Measurements from ENCODE around the gene MICU1. TPM values are rescaled to one million over a fixed set of nuclear protein-coding genes. Genes with fewer than 3 reads are reported as not detected.
A peak's percentile ranks its signal among the peaks of the same experiment; 100 is the strongest.

Gene MICU1
- total RNA-seq, 1 experiment from 2014 or later, result 39.4 TPM

- peaks cover 34% of the 10 kb centered on the region for H3K79me2 ChIP-seq (ENCODE audit: insufficient read depth, low read length)
- intact Hi-C loops (cut with micrococcal nuclease), result no loop called here
- no peak for ATAC-seq
- TF ChIP-seq CEBPB (IDR thresholded peaks at IDR 0.05; ENCODE audit: low read depth) (no peak; the same call in 1 of the 2 replicates), ATF3 (IDR thresholded peaks at IDR 0.05) (no peak), ZFX (IDR thresholded peaks at IDR 0.05) (no peak), RAD21 (IDR thresholded peaks at IDR 0.05; ENCODE audit: low read depth) (peak; percentile 20; the same call in 1 of the 2 replicates)
- peak overlapping the region; percentile 91 for H3K9ac ChIP-seq (ENCODE audit: low read length)
- H3K27ac ChIP-seq (ENCODE audit: low read depth, low read length), result peak overlapping the region; percentile 95
- H2AFZ ChIP-seq (ENCODE audit: low read depth, low read length, poor library complexity, severe bottlenecking), result peak overlapping the region; percentile 36
- no peaks in the 10 kb centered on the region for H3K9me3 ChIP-seq (ENCODE audit: control insufficient read depth in 1 of 2, insufficient read depth in 1 of 2, low read depth in 1 of 2, low read length in 2 of 2)
- TSS peak; percentile 83 for BruUV-seq (replicated peaks)
- peak overlapping the region; percentile 89 to 94 for H3K4me3 ChIP-seq (replicated peaks in 1 of 2; ENCODE audit: low read depth in 1 of 2, low read length in 2 of 2)
- DNase-seq (ENCODE audit: low read depth, low spot score), result no peak
- H3K4me1 ChIP-seq (ENCODE audit: control insufficient read depth in 1 of 2, insufficient read depth in 2 of 2, low read length in 2 of 2), result peaks cover 11 to 17% of the 10 kb centered on the region in 2 experiments
- H3K4me2 ChIP-seq (ENCODE audit: low read length), result peak overlapping the region; percentile 92
- no peaks in the 10 kb centered on the region for H3K36me3 ChIP-seq (ENCODE audit: control insufficient read depth in 1 of 2, insufficient read depth in 2 of 2, low read length in 2 of 2)
- ChIA-PET CTCF (interaction anchor here (0.6 kb wide), 1 partner anchor 336 kb away, joined by 3 read pairs; no protein-coding TSS in a partner anchor), RAD21 (ENCODE audit: low non-redundant PET in 1 of 2, low total read pairs in 2 of 2, uncharacterized antibody in 2 of 2, unreplicated experiment in 2 of 2) (interaction anchor here in 1 of 2 experiments (0.6 to 1.0 kb wide), 2 partner anchors 479 to 706 kb away, joined by 3 read pairs; no protein-coding TSS in a partner anchor), POLR2A (interaction anchor here (0.7 to 1.5 kb wide), 4 partner anchors 24 to 494 kb away, joined by 3 to 4 read pairs (median 3); no protein-coding TSS in a partner anchor)
- H4K20me1 ChIP-seq (ENCODE audit: insufficient read depth), result no peaks in the 10 kb centered on the region
- H3K27me3 ChIP-seq (ENCODE audit: insufficient read depth, low read length), result no peaks in the 10 kb centered on the region
- H3K9me2 ChIP-seq (ENCODE audit: insufficient read depth), result no peaks in the 10 kb centered on the region
Measured at GRCh38 chr10:72355214-72355555, 270.7 kb downstream of the MICU1 start.

- DNase-seq (ENCODE audit: low read depth, low spot score) (peak; percentile 97), ATAC-seq (peak; percentile 84)
- ChIA-PET RAD21 (ENCODE audit: low non-redundant PET in 1 of 2, low total read pairs in 2 of 2, uncharacterized antibody in 2 of 2, unreplicated experiment in 2 of 2) (interaction anchor here in 1 of 2 experiments (0.6 to 1.0 kb wide), 2 partner anchors 480 to 707 kb away, joined by 3 read pairs; no protein-coding TSS in a partner anchor), CTCF (interaction anchor here (1.0 kb wide), 1 partner anchor 10 kb away, joined by 3 read pairs; no protein-coding TSS in a partner anchor), POLR2A (interaction anchor here (0.7 to 1.5 kb wide), 4 partner anchors 23 to 494 kb away, joined by 3 to 4 read pairs (median 3); no protein-coding TSS in a partner anchor)
- H3K4me2 ChIP-seq (ENCODE audit: low read length), result peak within 1 kb of the TSS; percentile 92
- no peaks in the 10 kb centered on the region for H3K36me3 ChIP-seq (ENCODE audit: control insufficient read depth in 1 of 2, insufficient read depth in 2 of 2, low read length in 2 of 2)
- H3K9ac ChIP-seq (ENCODE audit: low read length), result peak within 1 kb of the TSS; percentile 91
- intact Hi-C loops (cut with micrococcal nuclease), result no loop called here
- no peaks in the 10 kb centered on the region for H3K9me3 ChIP-seq (ENCODE audit: control insufficient read depth in 1 of 2, insufficient read depth in 1 of 2, low read depth in 1 of 2, low read length in 2 of 2)
- peaks cover 11 to 17% of the 10 kb centered on the region in 2 experiments for H3K4me1 ChIP-seq (ENCODE audit: control insufficient read depth in 1 of 2, insufficient read depth in 2 of 2, low read length in 2 of 2)
- peak within 1 kb of the TSS; percentile 36 for H2AFZ ChIP-seq (ENCODE audit: low read depth, low read length, poor library complexity, severe bottlenecking)
- H3K9me2 ChIP-seq (ENCODE audit: insufficient read depth), result no peaks in the 10 kb centered on the region
- H3K27me3 ChIP-seq (ENCODE audit: insufficient read depth, low read length), result no peaks in the 10 kb centered on the region
- H3K79me2 ChIP-seq (ENCODE audit: insufficient read depth, low read length), result peaks cover 38% of the 10 kb centered on the region
- peak within 1 kb of the TSS; percentile 95 for H3K27ac ChIP-seq (ENCODE audit: low read depth, low read length)
- BruUV-seq (replicated peaks), result no TSS peak
- H4K20me1 ChIP-seq (ENCODE audit: insufficient read depth), result no peaks in the 10 kb centered on the region
- H3K4me3 ChIP-seq (replicated peaks in 1 of 2; ENCODE audit: low read depth in 1 of 2, low read length in 2 of 2), result peak within 1 kb of the TSS; percentile 89 to 94
- TF ChIP-seq SRF (IDR thresholded peaks at IDR 0.05; ENCODE audit: low read depth), result peak; percentile 97
- TF ChIP-seq JUND (IDR thresholded peaks at IDR 0.05), result no peak
- TF ChIP-seq ZBTB33 (IDR thresholded peaks at IDR 0.05; ENCODE audit: extremely low read depth, insufficient replicate concordance, low read length), result peak; percentile 54
- peak; percentile 83 for TF ChIP-seq MAX (IDR thresholded peaks at IDR 0.05)
- peak; percentile 80 for TF ChIP-seq EGR1 (IDR thresholded peaks at IDR 0.05; ENCODE audit: low read depth)
- peak; percentile 88 for TF ChIP-seq YY1 (IDR thresholded peaks at IDR 0.05; ENCODE audit: extremely low read depth, insufficient replicate concordance, low read depth, low read length)
- TF ChIP-seq SIN3A (IDR thresholded peaks at IDR 0.05; ENCODE audit: low read depth), result peak; percentile 70
- TF ChIP-seq POLR2AphosphoS5 (IDR thresholded peaks at IDR 0.05; ENCODE audit: low read depth, low read length), result peak; percentile 77
- no peak for TF ChIP-seq EZH2phosphoT487 (IDR thresholded peaks at IDR 0.05; ENCODE audit: borderline replicate concordance)
- peak; percentile 78 for TF ChIP-seq CBX3 (IDR thresholded peaks at IDR 0.05; ENCODE audit: low read depth)
- TF ChIP-seq SP1 (IDR thresholded peaks at IDR 0.05; ENCODE audit: low read depth), result peak; percentile 90
- TF ChIP-seq EZH2 (IDR thresholded peaks at IDR 0.05), result no peak
- peak; percentile 57 for TF ChIP-seq POLR2A (IDR thresholded peaks at IDR 0.05; ENCODE audit: borderline replicate concordance, extremely low read depth, insufficient read depth, insufficient read length)
- TF ChIP-seq ZNF274 (IDR thresholded peaks at IDR 0.05; ENCODE audit: low read depth, low read length), result no peak
Measured at GRCh38 chr10:72354356-72355213, 271.3 kb downstream of the MICU1 start, which contains the start of gene DNAJB12. Gene DNAJB12 (minus strand): TSS chr10:72354919. CDS start chr10:72354897, 22 bp downstream.

Data from HCT116 (cell line).